Non-pigmented ciliary epithelial cell (primary cell): ENCODE data around the gene PGLYRP4.

ENCODE experiments used
- DNase-seq: peaks from one replicate; pipeline ENCODE4 v3.0.0-alpha.2; 2010; ENCODE audit warnings: low read depth

PGLYRP4 gene, protein sequence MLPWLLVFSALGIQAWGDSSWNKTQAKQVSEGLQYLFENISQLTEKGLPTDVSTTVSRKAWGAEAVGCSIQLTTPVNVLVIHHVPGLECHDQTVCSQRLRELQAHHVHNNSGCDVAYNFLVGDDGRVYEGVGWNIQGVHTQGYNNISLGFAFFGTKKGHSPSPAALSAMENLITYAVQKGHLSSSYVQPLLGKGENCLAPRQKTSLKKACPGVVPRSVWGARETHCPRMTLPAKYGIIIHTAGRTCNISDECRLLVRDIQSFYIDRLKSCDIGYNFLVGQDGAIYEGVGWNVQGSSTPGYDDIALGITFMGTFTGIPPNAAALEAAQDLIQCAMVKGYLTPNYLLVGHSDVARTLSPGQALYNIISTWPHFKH

DNA sequence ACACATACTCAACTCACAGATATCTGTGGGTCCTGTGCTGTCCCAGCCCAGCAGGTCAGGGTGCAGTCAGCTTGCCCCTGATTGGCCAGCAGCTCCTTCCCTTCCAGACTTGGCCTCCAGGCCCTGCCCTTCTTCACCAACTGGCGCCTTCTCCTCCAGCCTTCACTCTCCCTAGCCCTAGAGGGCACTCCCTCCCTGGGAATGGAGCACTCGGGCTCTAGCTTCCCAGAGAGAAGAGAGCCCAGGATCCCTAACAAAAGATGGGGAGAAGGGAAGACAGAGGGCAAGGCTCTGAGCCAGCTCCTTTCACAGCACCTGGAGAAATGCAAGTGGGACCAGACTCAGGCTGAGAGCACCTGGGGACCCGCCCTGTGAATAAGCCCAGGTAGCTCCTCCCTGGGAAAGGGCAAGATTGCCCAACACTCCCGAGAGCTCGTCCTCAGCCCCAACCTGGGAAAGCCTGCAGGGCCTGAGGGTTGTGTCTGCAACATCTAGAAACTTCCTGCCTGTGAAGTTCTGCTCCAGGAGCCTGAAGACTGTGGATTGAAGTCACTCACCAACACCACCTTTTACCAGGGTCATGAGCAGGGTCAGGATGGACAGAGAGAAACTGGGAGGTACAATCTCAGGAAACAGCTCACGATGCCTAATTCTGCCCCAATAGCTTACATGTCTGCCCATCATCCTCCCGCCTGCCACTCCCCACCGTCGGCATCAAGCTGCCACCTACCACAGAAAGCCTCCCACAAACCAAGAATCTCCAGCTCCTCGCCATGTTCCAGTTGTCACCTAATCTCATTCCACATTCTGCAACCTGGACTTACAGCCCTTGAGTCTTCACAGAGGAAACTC is at the start of gene PGLYRP4:
TSS of gene PGLYRP4 (minus strand) at position 331 of the 852 bp plus-strand sequence. CDS start 909 bp downstream, outside the sequence.
- no peak for DNase-seq

GRCh38 chr1:153397924-153398651 is 49.4 kb upstream of the PGLYRP4 start:
- DNase-seq: no peak

- DNase-seq: no peak
Observed at GRCh38 chr1:153397051-153397923, 48.6 kb upstream of the PGLYRP4 start.

DNA sequence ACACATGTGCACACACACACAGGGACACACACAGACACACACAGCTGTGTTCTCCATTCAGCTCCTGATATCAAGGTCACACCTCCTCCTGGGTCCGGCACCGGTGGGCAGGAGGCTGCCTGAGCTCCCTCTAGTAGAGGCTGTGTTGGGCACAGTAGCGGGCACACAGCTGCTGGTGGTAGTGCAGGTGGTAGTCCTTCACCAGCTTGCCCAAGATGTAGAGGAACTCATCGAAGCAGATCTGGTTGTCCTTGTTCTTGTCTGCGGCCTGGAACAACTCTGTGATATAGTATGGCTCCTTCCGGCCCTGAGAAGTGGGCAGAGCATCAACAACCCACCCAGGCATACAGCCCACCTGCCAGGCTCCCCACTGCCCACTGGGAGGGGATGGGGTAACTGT is 47.8 kb upstream of the PGLYRP4 start:
- DNase-seq: no peak

DNA sequence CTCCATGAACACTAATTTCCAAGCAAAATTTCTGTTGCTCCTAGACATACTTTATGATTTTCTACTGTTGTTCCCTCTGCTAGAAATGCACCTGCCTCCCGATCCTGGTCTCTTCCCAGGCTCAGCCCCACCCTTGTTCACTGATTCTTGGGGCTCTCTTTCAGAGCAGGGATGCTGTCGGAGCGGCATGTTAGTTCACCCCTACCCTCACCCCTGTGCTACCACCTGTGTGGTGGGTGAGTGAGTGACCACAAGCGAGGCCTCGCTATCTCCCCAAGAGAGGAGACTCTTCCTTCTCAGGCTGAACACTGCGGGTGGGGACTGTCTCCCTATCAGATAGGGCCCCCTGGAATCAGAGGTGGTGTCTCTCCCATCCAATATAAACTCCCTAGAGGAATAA is 47.1 kb upstream of the PGLYRP4 start:
- no peak for DNase-seq

- DNase-seq: no peak
Observed at GRCh38 chr1:153395136-153395685, 46.6 kb upstream of the PGLYRP4 start.

GRCh38 chr1:153394391-153394790 is 45.8 kb upstream of the PGLYRP4 start:
- DNase-seq: no peak

DNA sequence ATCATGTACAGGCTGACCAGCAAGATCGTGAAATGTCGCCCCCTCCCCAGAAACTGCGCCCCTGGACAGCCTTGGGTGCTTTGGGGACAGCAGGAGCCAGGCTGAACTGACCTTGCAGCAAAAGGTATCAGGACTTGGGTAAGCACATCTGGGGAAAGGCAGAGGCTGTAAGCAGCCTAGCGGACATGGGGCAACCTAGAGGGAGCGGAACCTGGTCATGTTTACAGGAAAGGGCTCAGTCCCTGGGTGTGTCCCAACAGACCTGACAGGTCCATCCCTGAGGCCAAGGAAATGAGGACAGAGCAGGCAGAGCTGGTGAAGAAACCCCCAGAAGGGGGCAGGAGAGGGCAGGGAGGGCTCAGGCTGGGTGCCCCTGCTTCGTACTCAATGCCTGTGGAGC is 45.3 kb upstream of the PGLYRP4 start:
- DNase-seq: no peak

DNA sequence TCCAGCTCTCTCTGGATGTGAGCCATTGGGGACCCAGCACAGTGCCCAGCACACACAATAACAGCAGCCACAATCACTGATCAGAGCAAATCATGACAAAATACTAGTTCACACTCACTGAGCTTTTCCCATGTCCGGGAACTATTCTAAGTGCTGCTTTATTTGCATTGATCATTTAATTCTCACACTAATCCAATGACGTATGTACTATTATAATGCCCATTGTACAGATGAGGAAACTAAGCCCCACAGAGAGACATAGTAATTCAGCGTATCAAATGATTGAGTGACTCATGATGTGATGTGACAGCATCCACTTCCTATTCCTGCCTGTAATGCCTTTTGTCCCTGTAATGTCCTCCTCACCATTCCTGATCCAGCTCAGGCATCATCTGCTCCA is 44.2 kb upstream of the PGLYRP4 start:
- DNase-seq: no peak

- no peak for DNase-seq
Observed at GRCh38 chr1:153392258-153392657, 43.6 kb upstream of the PGLYRP4 start.

GRCh38 chr1:153390938-153391710 is 42.5 kb upstream of the PGLYRP4 start, which contains the start of gene S100A8:
Gene S100A8 (minus strand): TSS chr1:153391073. CDS start chr1:153390535, 538 bp downstream.
- DNase-seq: no peak

DNA sequence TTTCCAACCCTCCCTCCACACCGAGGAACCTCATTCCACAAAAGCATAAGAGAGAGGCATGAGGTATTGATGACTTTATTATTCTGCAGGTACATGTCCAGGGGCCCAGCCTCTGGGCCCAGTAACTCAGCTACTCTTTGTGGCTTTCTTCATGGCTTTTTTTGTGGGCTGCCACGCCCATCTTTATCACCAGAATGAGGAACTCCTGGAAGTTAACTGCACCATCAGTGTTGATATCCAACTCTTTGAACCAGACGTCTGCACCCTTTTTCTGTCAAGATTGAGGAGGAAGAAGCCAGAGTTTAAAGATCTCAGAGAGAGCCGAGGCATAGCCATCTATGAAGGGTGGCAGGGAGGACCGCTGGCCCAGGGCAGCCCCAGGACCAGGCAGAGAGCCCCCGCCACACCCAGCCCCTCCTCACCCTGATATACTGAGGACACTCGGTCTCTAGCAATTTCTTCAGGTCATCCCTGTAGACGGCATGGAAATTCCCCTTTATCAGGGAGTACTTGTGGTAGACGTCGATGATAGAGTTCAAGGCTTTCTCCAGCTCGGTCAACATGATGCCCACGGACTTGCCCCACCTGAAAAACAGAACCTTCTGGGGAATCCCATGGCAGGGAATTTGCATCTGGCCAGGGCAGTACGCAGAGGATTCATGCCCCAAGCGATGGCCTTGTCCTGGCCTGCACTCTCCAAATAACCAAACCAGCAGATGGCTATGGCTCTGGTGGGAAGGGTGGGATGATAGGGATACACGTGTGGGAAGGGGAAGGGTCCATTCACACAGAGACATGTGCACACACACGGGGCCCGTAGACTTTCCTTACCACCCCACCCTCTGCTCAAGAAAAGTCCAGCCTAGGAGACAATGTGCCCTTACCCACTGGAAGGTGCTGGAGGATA is 41.6 kb upstream of the PGLYRP4 start:
- no peak for DNase-seq

- DNase-seq: no peak
Observed at GRCh38 chr1:153389401-153389800, 40.8 kb upstream of the PGLYRP4 start.

GRCh38 chr1:153387785-153388184 is 39.1 kb upstream of the PGLYRP4 start:
- no peak for DNase-seq

DNA sequence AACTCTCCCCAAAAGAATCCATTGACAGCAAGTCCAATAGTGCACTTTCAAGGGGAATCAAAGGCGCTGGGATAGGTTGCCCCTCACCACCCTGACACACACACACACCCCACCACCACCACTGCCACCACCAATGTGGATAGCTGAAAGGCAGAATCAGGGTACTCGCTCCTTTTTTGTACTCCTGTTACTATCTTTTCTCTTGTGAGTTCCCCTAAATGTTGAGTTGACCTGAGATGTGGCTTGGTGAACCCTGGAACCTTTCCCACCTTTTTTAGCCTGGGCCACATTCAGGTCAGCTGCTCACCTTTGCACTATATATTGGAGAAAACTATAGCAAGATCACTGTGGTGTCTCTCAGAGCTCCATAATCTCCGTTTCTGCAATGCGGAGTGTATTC is 38.4 kb upstream of the PGLYRP4 start:
- no peak for DNase-seq

GRCh38 chr1:153386500-153386901 is 37.9 kb upstream of the PGLYRP4 start:
- DNase-seq: no peak

DNA sequence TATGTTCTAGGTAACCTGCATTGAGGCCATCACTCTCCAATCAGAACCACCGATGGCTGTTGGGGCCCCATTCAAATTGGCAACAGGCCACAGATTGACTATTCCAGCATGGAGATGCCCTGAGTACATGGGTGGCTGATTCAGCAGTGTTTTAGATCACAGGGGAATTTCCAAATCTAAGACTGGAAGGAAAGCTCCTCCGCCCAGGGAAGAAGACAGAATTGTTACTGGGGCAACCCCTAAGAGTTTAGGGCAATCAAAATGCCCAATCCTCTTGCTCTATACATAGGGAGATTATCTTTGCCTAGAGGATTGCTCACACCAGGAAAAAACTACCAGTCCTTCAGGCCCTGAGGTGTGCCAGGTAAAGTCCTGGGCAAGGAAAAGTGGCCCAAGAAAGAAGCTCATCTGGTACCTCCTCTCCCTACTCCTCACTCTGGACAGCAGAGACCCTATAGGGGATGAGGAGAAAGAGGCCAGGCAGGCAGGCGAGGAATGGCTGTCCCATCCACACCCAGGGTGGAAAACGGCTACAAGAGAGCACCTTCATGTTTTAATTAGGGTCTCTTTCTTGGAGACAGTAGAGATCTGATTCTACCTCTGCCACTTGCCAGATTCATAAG is 36.4 kb upstream of the PGLYRP4 start:
- DNase-seq: no peak

DNA sequence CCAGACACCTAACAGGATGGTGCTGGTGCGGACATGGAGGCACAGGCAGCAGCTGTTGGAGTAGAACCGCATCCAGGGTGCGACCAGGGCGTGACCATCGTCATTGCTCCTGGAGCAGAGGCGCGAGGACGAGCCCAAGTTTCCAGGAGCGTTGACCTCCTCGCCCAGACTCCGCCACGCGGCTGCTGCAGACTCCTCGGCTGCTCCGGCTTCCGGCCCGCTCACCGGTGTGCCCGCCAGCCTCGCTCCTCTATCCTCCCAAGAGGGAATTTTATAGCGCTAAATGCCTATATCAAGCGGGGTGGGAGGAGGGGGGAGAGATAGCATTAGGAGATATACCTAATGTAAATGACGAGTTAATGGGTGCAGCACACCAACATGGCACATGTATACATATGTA is 32.1 kb upstream of the PGLYRP4 start:
- no peak for DNase-seq

- no peak for DNase-seq
Observed at GRCh38 chr1:153379591-153379990, 30.9 kb upstream of the PGLYRP4 start.
